Activated naive CD8-positive, alpha-beta T cell treated with anti-CD3 and anti-CD28 coated beads for 36 hours (primary cell): ENCODE results near the gene ACP2. TPM values are rescaled to one million over a fixed set of nuclear protein-coding genes. Genes with fewer than 3 reads are reported as not detected.

ENCODE experiments used
- DNase-seq: peaks from one replicate; pipeline ENCODE4 v3.0.0; 2021
- H3K27ac Mint-ChIP-seq: one replicate; pipeline ENCODE4 v1.8.0; 2022; ENCODE audit warnings: mild to moderate bottlenecking, moderate library complexity, mixed read lengths
- H3K27me3 Mint-ChIP-seq: one replicate; pipeline ENCODE4 v1.8.0; 2022; ENCODE audit warnings: mild to moderate bottlenecking, mixed read lengths
- H3K36me3 Mint-ChIP-seq: one replicate; pipeline ENCODE4 v1.8.0; 2021; ENCODE audit warnings: mild to moderate bottlenecking, mixed read lengths
- H3K4me1 Mint-ChIP-seq: one replicate; pipeline ENCODE4 v1.8.0; 2021; ENCODE audit warnings: mixed read lengths
- H3K4me3 Mint-ChIP-seq: one replicate; pipeline ENCODE4 v1.8.0; 2022; ENCODE audit warnings: mild to moderate bottlenecking, moderate library complexity, mixed read lengths
- H3K9me3 Mint-ChIP-seq: one replicate; pipeline ENCODE4 v1.8.0; 2022; ENCODE audit warnings: mixed read lengths
- total RNA-seq, 2 experiments: library from RNA; stranded (reverse); gene quantifications; one replicate each; pipeline ENCODE4 v1.2.3, GENCODE V29; 2021

The ACP2 gene
- 10 to 100 TPM; 13.4 to 13.9 TPM for total RNA-seq

- peak; percentile 88 for DNase-seq
- H3K4me1 Mint-ChIP-seq: peaks cover 20% of the 10 kb centered on the region
- no peaks in the 10 kb centered on the region for H3K27me3 Mint-ChIP-seq
- H3K9me3 Mint-ChIP-seq: no peaks in the 10 kb centered on the region
- H3K27ac Mint-ChIP-seq: peak within 1 kb of the TSS; percentile 98
- H3K4me3 Mint-ChIP-seq: peak within 1 kb of the TSS; percentile 96
- no peaks in the 10 kb centered on the region for H3K36me3 Mint-ChIP-seq
These were observed at the start of gene ACP2 for GRCh38 chr11:47248664-47249377. Gene ACP2, minus strand, starts transcription at chr11:47248814. Its CDS starts 25 bp downstream, at chr11:47248789.

GRCh38 chr11:47296045-47296444 is 47.4 kb upstream of the ACP2 start:
- Mint-ChIP-seq H3K27me3 (no peaks in the 10 kb centered on the region), H3K27ac (no peak overlapping the region), H3K36me3 (peaks cover 36% of the 10 kb centered on the region), H3K4me1 (no peaks in the 10 kb centered on the region), H3K9me3 (no peaks in the 10 kb centered on the region), H3K4me3 (no peak overlapping the region)
- no peak for DNase-seq

GRCh38 chr11:47295385-47295784 is 46.8 kb upstream of the ACP2 start:
- Mint-ChIP-seq H3K36me3 (peaks cover 34% of the 10 kb centered on the region), H3K27ac (no peak overlapping the region), H3K9me3 (no peaks in the 10 kb centered on the region), H3K4me3 (no peak overlapping the region), H3K4me1 (no peaks in the 10 kb centered on the region), H3K27me3 (no peaks in the 10 kb centered on the region)
- DNase-seq: no peak

- Mint-ChIP-seq H3K4me1 (no peaks in the 10 kb centered on the region), H3K27ac (no peak overlapping the region), H3K36me3 (peaks cover 12% of the 10 kb centered on the region), H3K27me3 (no peaks in the 10 kb centered on the region), H3K4me3 (no peak overlapping the region), H3K9me3 (no peaks in the 10 kb centered on the region)
- no peak for DNase-seq
These were observed 41.2 kb upstream of the ACP2 start for GRCh38 chr11:47289856-47290255.

- no peak for DNase-seq
- Mint-ChIP-seq H3K9me3 (no peaks in the 10 kb centered on the region), H3K4me1 (no peaks in the 10 kb centered on the region), H3K4me3 (no peak overlapping the region), H3K36me3 (peaks cover 11% of the 10 kb centered on the region), H3K27ac (no peak overlapping the region), H3K27me3 (no peaks in the 10 kb centered on the region)
These were observed 39.5 kb upstream of the ACP2 start for GRCh38 chr11:47288066-47288465.

- H3K27me3 Mint-ChIP-seq: no peaks in the 10 kb centered on the region
- no peak overlapping the region for H3K27ac Mint-ChIP-seq
- no peaks in the 10 kb centered on the region for H3K4me1 Mint-ChIP-seq
- H3K36me3 Mint-ChIP-seq: peaks cover 15% of the 10 kb centered on the region
- H3K9me3 Mint-ChIP-seq: no peaks in the 10 kb centered on the region
- no peak for DNase-seq
- no peak overlapping the region for H3K4me3 Mint-ChIP-seq
These were observed 37.6 kb upstream of the ACP2 start for GRCh38 chr11:47285969-47286770.

- no peak for DNase-seq
- H3K9me3 Mint-ChIP-seq: no peaks in the 10 kb centered on the region
- H3K4me1 Mint-ChIP-seq: no peaks in the 10 kb centered on the region
- H3K27me3 Mint-ChIP-seq: no peaks in the 10 kb centered on the region
- peaks cover 14% of the 10 kb centered on the region for H3K36me3 Mint-ChIP-seq
- no peak overlapping the region for H3K27ac Mint-ChIP-seq
- H3K4me3 Mint-ChIP-seq: no peak overlapping the region
These were observed 35.5 kb upstream of the ACP2 start for GRCh38 chr11:47284151-47284550.

- Mint-ChIP-seq H3K4me3 (no peak overlapping the region), H3K27me3 (no peaks in the 10 kb centered on the region), H3K36me3 (peaks cover 14% of the 10 kb centered on the region), H3K4me1 (no peaks in the 10 kb centered on the region), H3K9me3 (no peaks in the 10 kb centered on the region), H3K27ac (no peak overlapping the region)
- no peak for DNase-seq
These were observed 33.8 kb upstream of the ACP2 start for GRCh38 chr11:47282462-47282861.

GRCh38 chr11:47280860-47281259 is 32.2 kb upstream of the ACP2 start:
- no peak for DNase-seq
- Mint-ChIP-seq H3K9me3 (no peaks in the 10 kb centered on the region), H3K27me3 (no peaks in the 10 kb centered on the region), H3K4me3 (no peak overlapping the region), H3K27ac (no peak overlapping the region), H3K36me3 (peaks cover 17% of the 10 kb centered on the region), H3K4me1 (no peaks in the 10 kb centered on the region)

GRCh38 chr11:47280099-47280498 is 31.5 kb upstream of the ACP2 start:
- H3K4me3 Mint-ChIP-seq: no peak overlapping the region
- no peaks in the 10 kb centered on the region for H3K9me3 Mint-ChIP-seq
- H3K36me3 Mint-ChIP-seq: peaks cover 18% of the 10 kb centered on the region
- H3K4me1 Mint-ChIP-seq: no peaks in the 10 kb centered on the region
- H3K27me3 Mint-ChIP-seq: no peaks in the 10 kb centered on the region
- no peak overlapping the region for H3K27ac Mint-ChIP-seq
- no peak for DNase-seq

- DNase-seq: no peak
- Mint-ChIP-seq H3K27me3 (no peaks in the 10 kb centered on the region), H3K27ac (no peak overlapping the region), H3K9me3 (no peaks in the 10 kb centered on the region), H3K4me1 (peaks cover 2% of the 10 kb centered on the region), H3K4me3 (no peak overlapping the region), H3K36me3 (peaks cover 16% of the 10 kb centered on the region)
These were observed 30.2 kb upstream of the ACP2 start for GRCh38 chr11:47278769-47279168.

GRCh38 chr11:47278058-47278457 is 29.4 kb upstream of the ACP2 start:
- H3K27me3 Mint-ChIP-seq: no peaks in the 10 kb centered on the region
- no peak for DNase-seq
- peaks cover 16% of the 10 kb centered on the region for H3K36me3 Mint-ChIP-seq
- no peak overlapping the region for H3K4me3 Mint-ChIP-seq
- peaks cover 6% of the 10 kb centered on the region for H3K4me1 Mint-ChIP-seq
- no peaks in the 10 kb centered on the region for H3K9me3 Mint-ChIP-seq
- H3K27ac Mint-ChIP-seq: no peak overlapping the region

GRCh38 chr11:47276923-47277322 is 28.3 kb upstream of the ACP2 start:
- Mint-ChIP-seq H3K36me3 (peaks cover 12% of the 10 kb centered on the region), H3K4me1 (peaks cover 16% of the 10 kb centered on the region), H3K27ac (no peak overlapping the region), H3K4me3 (no peak overlapping the region), H3K9me3 (no peaks in the 10 kb centered on the region), H3K27me3 (no peaks in the 10 kb centered on the region)
- no peak for DNase-seq

GRCh38 chr11:47274495-47275235 is 26.1 kb upstream of the ACP2 start:
- Mint-ChIP-seq H3K36me3 (peaks cover 8% of the 10 kb centered on the region), H3K4me1 (peaks cover 28% of the 10 kb centered on the region), H3K27me3 (no peaks in the 10 kb centered on the region), H3K27ac (no peak overlapping the region), H3K9me3 (no peaks in the 10 kb centered on the region), H3K4me3 (no peak overlapping the region)
- DNase-seq: no peak

GRCh38 chr11:47272706-47273105 is 24.1 kb upstream of the ACP2 start:
- peak overlapping the region; percentile 4 for H3K27ac Mint-ChIP-seq
- H3K4me1 Mint-ChIP-seq: peaks cover 44% of the 10 kb centered on the region
- no peak overlapping the region for H3K4me3 Mint-ChIP-seq
- no peak for DNase-seq
- peaks cover 6% of the 10 kb centered on the region for H3K36me3 Mint-ChIP-seq
- H3K9me3 Mint-ChIP-seq: no peaks in the 10 kb centered on the region
- H3K27me3 Mint-ChIP-seq: no peaks in the 10 kb centered on the region
